K562 (cell line): ENCODE measurements around the gene SYT1. TPM values are rescaled to one million over a fixed set of nuclear protein-coding genes. Genes with fewer than 3 reads are reported as not detected.

Source experiments
- ATAC-seq: fragments of 200-7000 bp; cut with Tn5 transposase; 3 replicates; pipeline ENCODE4 v1.9.1; 2020; ENCODE audit warnings: moderate library complexity
- BruUV-seq: library from RNA; stranded (reverse); fragments of 400-500 nt; replicated peaks from 2 replicates; lab custom pipeline; 2021; lab: Mats Ljungman, UMichigan
- CTCF ChIA-PET: fragments of 300-600 bp; formaldehyde crosslinking; extraction: SDS; loops from one replicate; lab custom pipeline; 2021; ENCODE audit warnings: low intra/inter-chr PET ratio; lab: Yijun Ruan, JAX
- POLR2A ChIA-PET: fragments of 300-600, 350-650 bp; sonication (Branson Sonifier 250); formaldehyde crosslinking; extraction: SDS; loops from one replicate; lab custom pipeline; 2021; ENCODE audit warnings: antibody characterized with exemption, inconsistent platforms; lab: Yijun Ruan, JAX
- DNase-seq, 4 experiments: peaks; one replicate each; pipeline versions ENCODE4 v3.0.0 to v3.0.0-alpha.2; 2011 to 2018; ENCODE audit warnings: low spot score in 3 of 4, mixed read lengths in 3 of 4; ENCODE audit errors: extremely low read depth in 1 of 4
- FAIRE-seq: peaks from 2 replicates; lab custom pipeline; 2011; peaks lifted over from hg19 to GRCh38; lab: Jason Lieb, UNC
- H2AFZ ChIP-seq: 2 replicates; pipeline ENCODE4 v1.6.0; 2011; ENCODE audit warnings: low read depth, low read length, control low read depth, inconsistent platforms
- H3K27ac ChIP-seq: fragments of 200-600 bp; 3 replicates; pipeline ENCODE4 v1.8.0; 2011; ENCODE audit warnings: low read depth, mild to moderate bottlenecking, control low read depth, inconsistent platforms, low read length, moderate library complexity, mixed read lengths; ENCODE audit errors: extremely low read depth
- H3K27me3 ChIP-seq, 2 experiments: fragments of 300-600 bp in 1 of 2; 2 replicates in 1 of 2; 3 replicates in 1 of 2; pipeline versions ENCODE4 v1.6.0 to v1.8.0; 2011; ENCODE audit warnings: inconsistent platforms in 2 of 2, low read length in 2 of 2, mild to moderate bottlenecking in 1 of 2, mixed read lengths in 1 of 2, moderate library complexity in 1 of 2; ENCODE audit not compliant: control insufficient read depth in 2 of 2, insufficient read depth in 2 of 2
- H3K36me3 ChIP-seq: fragments of 300-600 bp; 3 replicates; pipeline ENCODE4 v1.8.0; 2011; ENCODE audit warnings: mild to moderate bottlenecking, low read length, inconsistent platforms; ENCODE audit not compliant: control insufficient read depth, insufficient read depth
- H3K4me1 ChIP-seq, 2 experiments: fragments of 200-600 bp in 1 of 2; replicated peaks in 1 of 2; 2 replicates in 1 of 2; 3 replicates in 1 of 2; pipeline versions ENCODE4 v1.5.1 to v1.8.0; 2011; ENCODE audit warnings: inconsistent platforms in 2 of 2, low read length in 2 of 2, mild to moderate bottlenecking in 1 of 2, mixed read lengths in 1 of 2, moderate library complexity in 1 of 2; ENCODE audit not compliant: control insufficient read depth in 2 of 2, insufficient read depth in 2 of 2
- H3K4me2 ChIP-seq: 2 replicates; pipeline ENCODE4 v1.6.1; 2011; ENCODE audit warnings: low read length, control low read depth, inconsistent platforms, mixed read lengths; ENCODE audit not compliant: insufficient read depth
- H3K4me3 ChIP-seq: fragments of 200-600 bp; sonication (generic), shearing (Covaris generic); 2 replicates; pipeline ENCODE4 v1.5.1; 2016; ENCODE audit warnings: control low read depth, inconsistent platforms
- H3K79me2 ChIP-seq: fragments of 200-600 bp; 3 replicates; pipeline ENCODE4 v1.8.0; 2011; ENCODE audit warnings: low read length, inconsistent platforms; ENCODE audit not compliant: control insufficient read depth, insufficient read depth
- H3K9ac ChIP-seq, 2 experiments: 2 replicates each; pipeline versions ENCODE4 v1.6.0 to v1.6.1; 2011; ENCODE audit warnings: low read depth in 2 of 2, low read length in 2 of 2, control low read depth in 1 of 2, inconsistent platforms in 1 of 2, mild to moderate bottlenecking in 1 of 2, mixed read lengths in 1 of 2; ENCODE audit not compliant: insufficient read depth in 1 of 2
- H3K9me1 ChIP-seq: one replicate; pipeline ENCODE4 v1.6.0; 2011; ENCODE audit warnings: inconsistent platforms, mild to moderate bottlenecking, low read length, moderate library complexity; ENCODE audit not compliant: control insufficient read depth, insufficient read depth
- H3K9me3 ChIP-seq: replicated peaks from 2 replicates; pipeline ENCODE4 v1.5.1; 2011; ENCODE audit warnings: low read depth, low read length, inconsistent platforms; ENCODE audit not compliant: control insufficient read depth, insufficient read depth
- H4K20me1 ChIP-seq: replicated peaks from 2 replicates; pipeline ENCODE4 v1.6.1; 2011; ENCODE audit warnings: low read length, inconsistent platforms, mixed read lengths; ENCODE audit not compliant: control insufficient read depth, insufficient read depth
- NRF1 ChIP-seq, 2 experiments: fragments of 450-650 bp; IDR thresholded peaks in 1 of 2; conservative IDR thresholded peaks in 1 of 2; 2 replicates each; pipeline ENCODE4 v1.6.1; 2014; ENCODE audit warnings: mild to moderate bottlenecking in 2 of 2
- SAFB2 ChIP-seq: fragments of 200-400 bp; formaldehyde crosslinking; IDR thresholded peaks from 2 replicates; pipeline ENCODE4 v1.6.1; 2018; ENCODE audit warnings: borderline replicate concordance, low read length, low read depth, moderate library complexity; ENCODE audit not compliant: severe bottlenecking
- ZNF696 ChIP-seq: fragments of 250-450 bp; sonication (Bioruptor Pico); conservative IDR thresholded peaks from 2 replicates; pipeline ENCODE4 v1.4.0; 2020; ENCODE audit warnings: mild to moderate bottlenecking, moderate library complexity
- in situ Hi-C: fragments of 300-500 bp; cut with MboI; formaldehyde crosslinking; loops from 4 replicates; pipeline ENCODE4 v1.15.0; 2018; ENCODE audit warnings: inconsistent platforms, mixed read lengths
- intact Hi-C: fragments of 100-400 bp; cut with micrococcal nuclease; formaldehyde crosslinking; loops from 2 replicates; pipeline ENCODE4 v1.14.2; 2022
- polyA plus RNA-seq, 8 experiments: library from polyadenylated mRNA; depleted of rRNA in 4 of 8; stranded (reverse) in 5 of 8; unstranded in 3 of 8; fragments of >200 nt; fragmentation: Nextera tagmentation in 2 of 8; fragmentation: Illumina TruSeq in 1 of 8; extraction: Ambion mirVana in 2 of 8; extraction: Trizol in 1 of 8; gene quantifications; 2 replicates each; pipeline versions ENCODE4 v1.2.1 to v1.2.3, GENCODE V29; 2011 to 2014; ENCODE audit warnings: inconsistent platforms in 1 of 8, missing spikeins in 1 of 8
- total RNA-seq, 7 experiments: library from RNA; depleted of rRNA in 6 of 7; stranded (reverse); fragments of >200 nt in 6 of 7; fragmentation: Illumina TruSeq in 2 of 7; extraction: Trizol in 2 of 7; gene quantifications; 2 replicates each; pipeline versions ENCODE4 v1.2.1 to v1.2.3, GENCODE V29; 2011 to 2021; ENCODE audit warnings: low replicate concordance in 1 of 7

SYT1 gene
- total and polyA plus RNA-seq, 9 of the 15 experiments (the other 6 are each of a cell fraction or from before 2014, with no cell fraction given): 0.03 to 0.13 (median 0.07) TPM; not detected in 4

- no peak for TF ChIP-seq NRF1 (conservative IDR thresholded peaks at IDR 0.05 in 1 of 2, IDR thresholded peaks at IDR 0.05 in 1 of 2)
These were observed 99.1 kb downstream of the SYT1 start (continued) for GRCh38 chr12:78963439-78964227.

- FAIRE-seq (no peak), DNase-seq (no peak), ATAC-seq (no peak)
- CTCF ChIA-PET: no interaction called here
- H2AFZ ChIP-seq: no peak overlapping the region
- H3K9ac ChIP-seq: no peak overlapping the region
- H3K79me2 ChIP-seq: no peaks in the 10 kb centered on the region
- no peaks in the 10 kb centered on the region for H3K27me3 ChIP-seq
- no peaks in the 10 kb centered on the region for H4K20me1 ChIP-seq
- H3K36me3 ChIP-seq: no peaks in the 10 kb centered on the region
- POLR2A ChIA-PET: no interaction called here
- H3K9me1 ChIP-seq: no peaks in the 10 kb centered on the region
- no peak for TF ChIP-seq SAFB2
- TF ChIP-seq ZNF696 (CRISPR knock-in tag): no peak
- TF ChIP-seq, all 486 proteins: peak for 0
- H3K4me3 ChIP-seq: no peak overlapping the region
- no peaks in the 10 kb centered on the region for H3K9me3 ChIP-seq
- intact Hi-C loops (no loop called here), in situ Hi-C loops (no loop called here)
- no peaks in the 10 kb centered on the region for H3K4me1 ChIP-seq
- H3K4me2 ChIP-seq: no peak overlapping the region
- no TSS peak for BruUV-seq
- H3K27ac ChIP-seq: no peak overlapping the region
These were observed 99.9 kb downstream of the SYT1 start for GRCh38 chr12:78964521-78964920.
